GM21529 (cell line): ENCODE measurements around the gene ROR2.
"Not testable (repeated sequence)": the region's sequence is repeated elsewhere in the genome, so short reads cannot be mapped to it uniquely, and the experiment has no call there.

Experiments
- ATAC-seq: cut with Tn5 transposase; IDR thresholded peaks from one replicate; pipeline ENCODE4 v1.9.1; 2021; ENCODE audit not compliant: unreplicated experiment

Gene ROR2

GRCh38 chr9:91924090-91924489, 25.9 kb downstream of the ROR2 start:
- no peak for ATAC-seq

DNA sequence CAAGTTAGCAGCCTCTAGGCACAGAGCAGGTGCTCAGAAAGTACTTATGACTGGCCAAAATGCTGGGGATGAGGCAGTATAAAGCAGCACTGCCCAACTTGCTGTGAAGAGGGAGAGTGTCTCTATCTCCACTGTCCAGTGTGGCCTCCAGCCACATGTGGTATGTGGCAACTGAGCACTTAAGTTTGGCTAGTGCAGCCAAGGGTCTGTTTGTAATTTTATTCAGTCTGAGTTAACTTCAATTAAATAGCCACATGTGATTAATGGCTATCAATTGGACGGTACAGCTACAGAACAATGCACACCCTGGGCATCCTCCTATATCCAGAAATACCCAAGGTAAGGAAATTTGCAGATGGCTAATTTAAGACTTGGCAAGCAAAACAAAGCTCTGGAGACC, 26.9 kb downstream of the ROR2 start:
- no peak for ATAC-seq

DNA sequence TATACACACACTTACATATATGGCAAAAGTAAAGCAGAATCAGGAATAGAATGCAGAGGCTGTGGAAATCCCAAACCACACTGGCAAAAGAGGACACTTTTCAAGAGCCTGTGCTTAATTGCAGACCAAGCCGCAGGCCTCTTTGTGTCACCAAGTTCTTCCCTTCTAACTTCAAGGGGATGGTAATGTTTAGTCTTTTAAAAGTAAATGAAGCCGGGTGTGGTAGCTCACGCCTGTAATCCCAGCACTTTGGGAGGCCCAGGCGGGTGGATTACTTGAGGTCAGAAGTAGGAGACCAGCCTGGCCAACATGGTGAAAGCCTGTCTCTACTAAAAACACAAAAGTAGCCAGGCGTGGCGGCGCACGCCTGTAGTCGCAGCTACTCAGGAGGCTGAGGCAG, 28.7 kb downstream of the ROR2 start:
- ATAC-seq, result no peak

GRCh38 chr9:91920630-91921350, 29.2 kb downstream of the ROR2 start:
- no peak for ATAC-seq

GRCh38 chr9:91919621-91920020, 30.4 kb downstream of the ROR2 start:
- no peak for ATAC-seq

DNA sequence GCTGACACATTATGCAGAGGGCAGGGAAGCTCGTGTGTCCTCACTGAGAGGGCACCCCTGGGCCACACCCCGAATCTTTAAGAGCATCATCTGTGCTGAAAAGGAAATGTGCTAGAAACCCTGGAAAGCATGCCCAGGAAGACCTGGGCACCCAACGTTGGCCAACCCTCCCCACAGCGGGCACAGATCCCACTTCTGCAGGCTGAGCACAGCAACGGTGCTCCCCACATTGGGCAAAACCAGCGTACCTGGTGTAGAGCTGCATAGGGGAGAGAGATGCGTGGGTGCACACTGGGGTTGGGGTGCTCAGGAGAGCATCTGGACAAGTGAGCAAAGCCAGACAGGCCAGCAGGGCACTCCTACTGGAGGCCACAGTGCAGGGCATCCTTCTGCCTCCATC, 32.6 kb downstream of the ROR2 start:
- no peak for ATAC-seq

DNA sequence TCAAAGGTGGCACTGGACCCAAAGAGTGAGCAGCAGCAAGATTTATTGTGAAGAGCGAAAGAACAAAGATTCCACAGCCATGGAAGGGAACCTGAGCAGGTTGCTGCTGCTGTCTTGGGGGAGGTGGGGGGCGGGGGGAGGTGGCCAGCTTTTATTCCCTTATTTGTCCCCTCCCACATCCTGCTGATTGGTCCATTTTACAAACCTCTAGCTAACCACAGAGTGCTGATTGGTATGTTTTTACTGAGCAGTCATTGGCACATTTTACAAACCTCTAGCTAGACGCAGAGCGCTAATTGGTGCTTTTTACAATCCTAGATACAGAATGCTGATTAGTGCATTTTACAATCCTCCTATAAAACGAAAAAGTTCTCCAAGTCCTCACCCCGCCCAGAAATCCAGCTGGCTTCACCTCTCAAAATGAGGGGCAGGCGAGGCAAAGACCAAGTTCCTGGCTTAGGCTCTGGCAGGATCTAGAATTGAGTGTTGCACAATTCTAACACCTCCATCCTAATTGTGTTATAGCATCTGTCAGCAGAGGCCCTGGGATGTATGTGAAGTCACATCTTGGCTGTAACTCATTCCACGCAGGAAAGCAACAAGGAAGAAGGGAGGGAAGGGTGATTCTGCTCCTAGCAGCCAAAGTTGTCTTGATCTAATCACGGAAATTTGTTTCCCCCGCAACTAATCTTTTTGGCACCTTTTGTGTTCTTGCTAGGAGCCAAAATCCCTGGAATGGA, 34.3 kb downstream of the ROR2 start:
- no peak for ATAC-seq

DNA sequence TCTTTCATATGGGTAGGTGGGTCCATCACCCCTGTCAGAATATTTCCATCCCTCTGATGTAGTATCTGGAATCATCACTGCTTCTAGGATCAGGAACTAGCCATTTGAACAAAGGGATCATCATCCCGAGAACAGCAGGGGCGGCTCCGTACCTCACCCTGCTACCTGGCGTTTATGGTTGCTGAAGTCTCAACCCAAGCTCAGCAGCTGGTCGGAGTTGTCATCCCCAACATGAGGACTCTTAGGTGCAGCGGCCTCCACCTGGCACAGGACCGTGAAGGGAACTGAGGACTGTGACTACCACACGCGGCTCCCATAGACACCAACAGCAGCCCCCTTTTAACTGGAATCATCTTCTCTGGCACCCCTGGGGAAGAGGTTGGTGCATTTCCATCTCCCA, 35.1 kb downstream of the ROR2 start:
- ATAC-seq, result no peak

DNA sequence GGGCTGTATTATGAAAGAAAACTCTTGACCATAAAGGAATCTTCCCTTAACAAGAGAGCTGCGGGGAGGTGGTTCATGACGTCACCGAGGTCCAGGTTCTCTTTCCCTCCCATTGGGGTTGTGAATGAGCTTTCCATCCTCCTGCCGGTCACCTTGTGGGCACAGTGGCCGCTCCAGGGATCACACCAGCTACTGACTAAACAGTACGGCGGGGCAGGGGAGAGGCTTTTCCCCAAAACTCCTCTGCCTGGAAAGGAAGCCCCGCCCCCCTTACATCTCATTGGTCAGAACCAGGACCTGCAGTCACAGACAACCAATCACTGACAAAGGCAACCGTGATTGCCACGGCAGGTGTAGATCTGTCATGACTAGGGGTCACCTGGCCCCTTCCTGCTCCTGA, 35.6 kb downstream of the ROR2 start:
- ATAC-seq, result no peak

DNA sequence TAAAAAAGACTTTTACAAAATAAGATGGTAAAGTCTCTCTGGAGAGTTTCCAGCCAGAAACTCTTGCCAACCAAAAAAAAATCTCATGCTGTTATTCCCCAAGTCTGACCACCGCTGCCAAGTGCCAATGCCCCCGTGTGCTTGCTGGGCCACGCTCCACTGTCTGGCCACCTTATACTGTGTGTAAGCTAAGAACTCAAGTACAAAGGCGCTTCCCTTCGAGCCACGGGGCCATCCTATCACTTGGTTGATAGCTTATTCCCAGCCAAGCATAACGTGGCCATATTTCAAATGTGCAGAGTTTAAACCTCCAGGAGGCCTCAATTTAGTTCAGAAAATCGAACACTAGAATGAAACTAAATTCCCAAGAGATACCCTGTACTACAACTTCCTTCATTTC, 36.0 kb downstream of the ROR2 start:
- no peak for ATAC-seq

- ATAC-seq, result no peak
Observed at GRCh38 chr9:91913096-91913495, 36.9 kb downstream of the ROR2 start.

- no peak for ATAC-seq
Observed at GRCh38 chr9:91911657-91912056, 38.4 kb downstream of the ROR2 start.

- ATAC-seq, result not testable (repeated sequence)
Observed at GRCh38 chr9:91909256-91909655, 40.8 kb downstream of the ROR2 start.

GRCh38 chr9:91908746-91909145, 41.3 kb downstream of the ROR2 start:
- ATAC-seq, result no peak

DNA sequence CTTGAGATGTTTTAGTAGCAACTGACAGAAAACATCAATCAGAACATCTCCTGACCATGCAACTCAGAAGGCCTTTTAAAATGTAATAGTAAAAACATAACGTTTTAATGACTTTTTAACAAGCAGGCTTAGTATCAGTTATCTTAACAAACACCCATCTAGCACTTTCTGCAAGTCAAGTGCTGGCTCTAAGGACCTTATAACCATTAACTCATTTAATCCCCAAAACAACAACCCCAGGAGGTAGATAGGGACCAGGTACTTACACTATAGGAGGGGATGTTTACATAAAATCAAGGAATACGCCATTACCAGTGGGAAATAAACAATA, 41.8 kb downstream of the ROR2 start:
- ATAC-seq, result no peak

GRCh38 chr9:91907484-91908292, 42.3 kb downstream of the ROR2 start:
- no peak for ATAC-seq

- ATAC-seq, result no peak
Observed at GRCh38 chr9:91905991-91906469, 44.0 kb downstream of the ROR2 start.

DNA sequence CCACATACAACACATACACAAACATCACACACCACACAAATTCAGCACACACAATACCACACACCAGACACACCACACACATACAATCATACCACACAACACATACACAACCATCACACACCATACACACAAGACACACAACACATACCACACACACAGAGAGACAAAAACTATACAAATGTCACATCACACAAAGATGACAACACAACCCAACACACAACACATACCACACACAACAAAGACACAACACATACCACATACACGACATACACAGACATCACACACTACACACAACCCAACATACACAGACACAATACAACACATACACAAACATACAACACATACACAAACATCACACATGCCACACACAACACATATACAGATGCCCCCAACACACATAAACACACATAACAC, 44.8 kb downstream of the ROR2 start:
- ATAC-seq, result no peak

DNA sequence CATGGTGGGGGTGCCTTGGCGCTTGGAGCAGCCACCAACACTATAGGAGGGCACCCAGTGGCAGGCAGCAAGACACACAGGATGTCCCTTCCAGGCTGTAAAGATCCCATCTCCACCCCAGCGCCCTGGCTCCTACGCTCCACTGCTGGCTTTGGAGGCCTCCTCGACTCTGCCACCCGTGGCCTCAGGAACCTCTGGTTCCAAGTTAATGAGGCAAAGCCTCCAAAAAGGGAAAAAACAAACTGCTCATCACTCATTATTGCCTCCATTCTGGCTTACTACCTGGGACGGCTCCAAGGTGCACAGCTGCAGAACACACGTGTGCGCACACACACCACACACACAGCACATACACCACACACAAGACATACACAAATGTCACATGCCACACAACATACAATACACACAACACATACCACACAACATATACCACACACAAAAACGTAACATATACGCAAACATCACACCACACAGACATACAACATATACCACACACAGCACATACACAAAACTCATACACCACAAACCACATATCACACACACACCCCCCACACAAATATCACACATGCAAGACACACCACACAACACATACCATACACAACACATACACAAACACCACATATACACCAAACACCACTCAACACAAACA, 45.3 kb downstream of the ROR2 start:
- ATAC-seq, result no peak

DNA sequence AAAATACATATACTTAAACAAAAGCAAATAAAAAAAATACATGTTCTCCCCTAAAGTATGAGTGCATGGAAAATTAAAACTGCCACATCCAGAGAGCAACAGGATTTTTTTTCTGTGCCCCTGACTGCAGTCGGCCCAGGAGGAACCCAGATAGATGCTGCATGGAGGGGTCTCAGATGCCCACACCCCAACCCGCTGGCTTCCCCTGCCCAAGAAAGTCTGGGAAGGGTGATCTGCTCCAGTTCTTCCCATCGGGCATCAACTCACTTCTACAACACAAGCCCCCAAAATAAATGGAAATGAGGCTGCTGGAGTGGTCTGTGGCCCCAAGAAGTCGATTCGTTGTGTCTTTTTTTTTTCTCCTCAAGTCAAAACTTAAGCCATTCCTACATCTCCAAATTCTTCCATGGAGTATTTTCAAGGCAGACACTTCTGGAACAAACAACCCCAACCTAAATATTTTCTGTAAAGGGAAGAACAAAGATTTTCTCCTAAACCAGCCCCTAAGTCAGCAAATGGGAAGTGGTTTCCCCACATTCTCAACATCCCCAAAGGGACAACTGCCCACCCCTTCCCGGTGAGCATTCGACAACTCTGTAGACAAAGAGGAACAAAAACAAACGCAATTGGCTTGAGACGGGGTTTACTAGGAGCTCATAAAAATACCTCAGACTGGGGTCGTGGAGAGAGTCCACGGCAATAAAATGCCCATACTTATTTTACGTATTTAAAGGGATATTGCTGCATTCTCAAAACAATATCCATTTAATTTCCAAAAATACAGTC, 46.7 kb downstream of the ROR2 start:
- ATAC-seq, result no peak
